Measurements from ENCODE around the gene LENG9. TPM values are rescaled to one million over a fixed set of nuclear protein-coding genes. Genes with fewer than 3 reads are reported as not detected.

Gene LENG9
- total and polyA plus RNA-seq, 3 donors from 2014 or later = 1.9 to 5.8 (median 5.6) TPM

- Histone ChIP-seq H3K4me3 (peak overlapping the region; percentile 59 to 69), H3K27me3 (no peaks in the 10 kb centered on the region), H3K9me3 (no peaks in the 10 kb centered on the region), H3K4me1 (peaks cover 11% of the 10 kb centered on the region), H3K36me3 (ENCODE audit: low read depth, missing control alignments) (no peaks in the 10 kb centered on the region), H3K27ac (peak overlapping the region; percentile 82 to 95)
- WGBS, 2 donors = 3 to 5% methylated on average over 12 to 80 of the region's 91 CpGs
- peak; percentile 63 for DNase-seq
- intact Hi-C loops (cut with DNase I; ENCODE audit: low total_unique reads) = no loop called here
- TF ChIP-seq CTCF (IDR thresholded peaks at IDR 0.05) (no peak), POLR2A (IDR thresholded peaks at IDR 0.05) (no peak)
Measured at GRCh38 chr19:54462655-54463530, 685 bp downstream of the LENG9 start.

- no peaks in the 10 kb centered on the region for H3K36me3 ChIP-seq (ENCODE audit: low read depth, missing control alignments)
- 41 to 60% methylated on average over 10 to 15 of the region's 15 CpGs for WGBS, 2 donors
- peak overlapping the region in 1 of 2 donors; percentile 69 for H3K4me3 ChIP-seq
- DNase-seq = no peak
- H3K9me3 ChIP-seq = no peaks in the 10 kb centered on the region
- peak overlapping the region; percentile 82 to 95 for H3K27ac ChIP-seq
- TF ChIP-seq CTCF (IDR thresholded peaks at IDR 0.05) = no peak
- TF ChIP-seq POLR2A (IDR thresholded peaks at IDR 0.05) = no peak
- peaks cover 11% of the 10 kb centered on the region for H3K4me1 ChIP-seq
- intact Hi-C loops (cut with DNase I; ENCODE audit: low total_unique reads) = no loop called here
- no peaks in the 10 kb centered on the region for H3K27me3 ChIP-seq
Measured at GRCh38 chr19:54462047-54462654, 1.4 kb downstream of the LENG9 start.

- intact Hi-C loops (cut with DNase I; ENCODE audit: low total_unique reads) = no loop called here
- Histone ChIP-seq H3K27me3 (no peaks in the 10 kb centered on the region), H3K36me3 (ENCODE audit: low read depth, missing control alignments) (no peaks in the 10 kb centered on the region), H3K4me3 (no peak overlapping the region), H3K9me3 (no peaks in the 10 kb centered on the region), H3K27ac (no peak overlapping the region), H3K4me1 (peaks cover 11% of the 10 kb centered on the region)
- DNase-seq = no peak
- 47 to 55% methylated on average over 3 of the region's 3 CpGs for WGBS, 2 donors
- TF ChIP-seq CTCF (IDR thresholded peaks at IDR 0.05) (no peak), POLR2A (IDR thresholded peaks at IDR 0.05) (no peak)
Measured at GRCh38 chr19:54461613-54462012, 2.0 kb downstream of the LENG9 start.

- H3K4me3 ChIP-seq = no peak overlapping the region
Measured at GRCh38 chr19:54461210-54461609, 2.4 kb downstream of the LENG9 start.

More at GRCh38 chr19:54461210-54461609, 2.4 kb downstream of the LENG9 start:
- H3K4me1 ChIP-seq = peaks cover 11% of the 10 kb centered on the region
- H3K9me3 ChIP-seq = no peaks in the 10 kb centered on the region
- H3K27ac ChIP-seq = no peak overlapping the region
- H3K36me3 ChIP-seq (ENCODE audit: low read depth, missing control alignments) = no peaks in the 10 kb centered on the region
- TF ChIP-seq POLR2A (IDR thresholded peaks at IDR 0.05) (no peak), CTCF (IDR thresholded peaks at IDR 0.05) (no peak)
- no peaks in the 10 kb centered on the region for H3K27me3 ChIP-seq
- WGBS, 2 donors = 85 to 87% methylated on average over 27 of the region's 27 CpGs
- intact Hi-C loops (cut with DNase I; ENCODE audit: low total_unique reads) = no loop called here
- no peak for DNase-seq

Data from testis (tissue), 3 donors.